Neural cell (in vitro differentiated cells): ENCODE results near the gene MAD1L1. TPM values are rescaled to one million over a fixed set of nuclear protein-coding genes. Genes with fewer than 3 reads are reported as not detected.

ENCODE experiments used
- H2AFZ ChIP-seq: fragments of 200-600, 300-800 bp; sonication (generic), shearing (Covaris generic); 2 replicates; pipeline ENCODE4 v1.6.0; 2014; ENCODE audit warnings: low read depth, mild to moderate bottlenecking, antibody characterized with exemption, low read length, moderate library complexity
- H3F3A ChIP-seq: fragments of 200-600 bp; shearing (Covaris generic); 2 replicates; pipeline ENCODE4 v1.6.1; 2016; ENCODE audit warnings: mild to moderate bottlenecking, moderate library complexity, mixed read lengths, antibody characterized with exemption, low read length; ENCODE audit not compliant: insufficient read depth, poor library complexity, severe bottlenecking
- H3K27ac ChIP-seq: fragments of 200-600, 300-800 bp; sonication (generic), shearing (Covaris generic); 2 replicates; pipeline ENCODE4 v1.5.1; 2014; ENCODE audit warnings: mild to moderate bottlenecking, low read length, moderate library complexity
- H3K27me3 ChIP-seq: fragments of 300-800, 200-600 bp; sonication (generic), shearing (Covaris generic); 2 replicates; pipeline ENCODE4 v1.6.0; 2014; ENCODE audit warnings: mild to moderate bottlenecking, low read depth, low read length, moderate library complexity; ENCODE audit not compliant: insufficient read depth
- H3K36me3 ChIP-seq: fragments of 300-800, 200-600 bp; sonication (generic), shearing (Covaris generic); 2 replicates; pipeline ENCODE4 v1.5.1; 2014; ENCODE audit warnings: mild to moderate bottlenecking, antibody characterized with exemption, low read length, moderate library complexity; ENCODE audit not compliant: insufficient read depth
- H3K4me2 ChIP-seq: fragments of 300-800, 200-600 bp; sonication (generic), shearing (Covaris generic); 2 replicates; pipeline ENCODE4 v1.6.0; 2014; ENCODE audit warnings: mild to moderate bottlenecking, low read length
- H3K4me3 ChIP-seq: fragments of 300-800, 200-600 bp; sonication (generic), shearing (Covaris generic); 2 replicates; pipeline ENCODE4 v1.5.1; 2014; ENCODE audit warnings: mild to moderate bottlenecking, low read length, moderate library complexity
- H3K79me2 ChIP-seq: fragments of 200-600 bp; shearing (Covaris generic); replicated peaks from 2 replicates; pipeline ENCODE4 v1.6.0; 2014; ENCODE audit warnings: mild to moderate bottlenecking, low read length, moderate library complexity; ENCODE audit not compliant: insufficient read depth
- H3K9ac ChIP-seq: fragments of 300-800, 200-600 bp; sonication (generic), shearing (Covaris generic); 2 replicates; pipeline ENCODE4 v1.6.1; 2016; ENCODE audit warnings: mild to moderate bottlenecking, low read length, mixed read lengths
- H3K9me2 ChIP-seq: fragments of 200-600 bp; shearing (Covaris generic); 2 replicates; pipeline ENCODE4 v1.6.1; 2016; ENCODE audit warnings: mild to moderate bottlenecking, low read length, mixed read lengths; ENCODE audit not compliant: insufficient read depth
- H3K9me3 ChIP-seq: fragments of 200-600, 300-800 bp; sonication (generic), shearing (Covaris generic); 2 replicates; pipeline ENCODE4 v1.6.1; 2016; ENCODE audit warnings: mild to moderate bottlenecking, mixed run types, low read length, moderate library complexity, mixed read lengths
- H4K20me1 ChIP-seq: fragments of 200-600 bp; shearing (Covaris generic); 2 replicates; pipeline ENCODE4 v1.6.1; 2016; ENCODE audit warnings: mild to moderate bottlenecking, mixed run types; ENCODE audit not compliant: insufficient read depth
- CTCF ChIP-seq: fragments of 450-650 bp; IDR thresholded peaks from 2 replicates; pipeline ENCODE4 v1.5.1; 2014; ENCODE audit warnings: antibody characterized with exemption, mild to moderate bottlenecking, moderate library complexity; ENCODE audit not compliant: poor library complexity, severe bottlenecking
- EP300 ChIP-seq: fragments of 450-650 bp; conservative IDR thresholded peaks from 2 replicates; pipeline ENCODE4 v1.6.1; 2014; ENCODE audit warnings: antibody characterized with exemption, mild to moderate bottlenecking, moderate library complexity; ENCODE audit not compliant: poor library complexity, severe bottlenecking
- EZH2 ChIP-seq: fragments of 200-600, 300-800 bp; shearing (Covaris generic), sonication (generic); IDR thresholded peaks from 2 replicates; pipeline ENCODE4 v1.6.1; 2014; ENCODE audit warnings: antibody characterized with exemption, low read length, borderline replicate concordance, mild to moderate bottlenecking; ENCODE audit not compliant: insufficient read depth, poor library complexity, severe bottlenecking
- MXI1 ChIP-seq: fragments of 450-650 bp; conservative IDR thresholded peaks from 2 replicates; pipeline ENCODE4 v1.6.1; 2014; ENCODE audit warnings: antibody characterized with exemption, mild to moderate bottlenecking; ENCODE audit not compliant: poor library complexity, severe bottlenecking
- POLR2AphosphoS5 ChIP-seq: IDR thresholded peaks from 2 replicates; pipeline ENCODE4 v1.6.1; 2012
- RAD21 ChIP-seq: fragments of 450-650 bp; conservative IDR thresholded peaks from 2 replicates; pipeline ENCODE4 v1.6.1; 2014; ENCODE audit warnings: antibody characterized with exemption, mild to moderate bottlenecking, moderate library complexity
- REST ChIP-seq: IDR thresholded peaks from 2 replicates; pipeline ENCODE4 v1.6.1; 2012; ENCODE audit warnings: borderline replicate concordance
- SMC3 ChIP-seq: fragments of 450-650 bp; conservative IDR thresholded peaks from 2 replicates; pipeline ENCODE4 v1.6.1; 2014; ENCODE audit warnings: antibody characterized with exemption, mild to moderate bottlenecking, moderate library complexity; ENCODE audit not compliant: poor library complexity
- TAF1 ChIP-seq: IDR thresholded peaks from 2 replicates; pipeline ENCODE4 v1.6.1; 2012; ENCODE audit warnings: low read depth
- polyA plus RNA-seq: library from polyadenylated mRNA; depleted of rRNA; stranded (reverse); fragments of >200 nt; gene quantifications from 2 replicates; pipeline ENCODE4 v1.2.3, GENCODE V29; 2014

The MAD1L1 gene
- polyA plus RNA-seq, 1 donor from 2014 or later = 31.4 TPM

DNA sequence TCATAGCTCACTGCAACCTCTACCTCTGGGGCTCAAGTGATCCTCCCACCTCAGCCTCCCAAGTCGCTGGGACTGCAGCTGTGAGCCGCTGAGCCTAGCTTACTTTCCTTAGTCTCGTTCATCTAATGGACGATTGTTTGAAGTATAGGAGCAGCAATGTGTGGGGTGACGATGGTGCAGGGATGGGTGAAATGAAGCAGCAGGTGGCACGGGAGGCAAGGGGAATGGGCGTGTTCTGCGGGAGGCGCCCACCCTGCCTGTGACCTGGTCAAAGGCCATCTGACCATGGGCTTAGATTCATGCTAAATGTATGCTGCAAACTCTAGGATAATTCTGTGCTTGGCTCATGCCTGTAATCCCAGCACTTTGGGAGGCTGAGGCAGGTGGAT lies 210.7 kb downstream of the MAD1L1 start:
- H3K9me3 ChIP-seq = peaks cover 9% of the 10 kb centered on the region
- H3K27me3 ChIP-seq = no peaks in the 10 kb centered on the region
- TF ChIP-seq EZH2 (no peak), REST (no peak), RAD21 (no peak), CTCF (no peak)
- no peak overlapping the region for H3K4me3 ChIP-seq
- H2AFZ ChIP-seq = no peak overlapping the region
- H3K9me2 ChIP-seq = no peaks in the 10 kb centered on the region
- no peaks in the 10 kb centered on the region for H3K36me3 ChIP-seq
- H3K79me2 ChIP-seq = no peaks in the 10 kb centered on the region
- no peak overlapping the region for H3K27ac ChIP-seq
- H4K20me1 ChIP-seq = no peaks in the 10 kb centered on the region
- no peak overlapping the region for H3K9ac ChIP-seq
- H3F3A ChIP-seq = no peaks in the 10 kb centered on the region
- H3K4me2 ChIP-seq = no peak overlapping the region

DNA sequence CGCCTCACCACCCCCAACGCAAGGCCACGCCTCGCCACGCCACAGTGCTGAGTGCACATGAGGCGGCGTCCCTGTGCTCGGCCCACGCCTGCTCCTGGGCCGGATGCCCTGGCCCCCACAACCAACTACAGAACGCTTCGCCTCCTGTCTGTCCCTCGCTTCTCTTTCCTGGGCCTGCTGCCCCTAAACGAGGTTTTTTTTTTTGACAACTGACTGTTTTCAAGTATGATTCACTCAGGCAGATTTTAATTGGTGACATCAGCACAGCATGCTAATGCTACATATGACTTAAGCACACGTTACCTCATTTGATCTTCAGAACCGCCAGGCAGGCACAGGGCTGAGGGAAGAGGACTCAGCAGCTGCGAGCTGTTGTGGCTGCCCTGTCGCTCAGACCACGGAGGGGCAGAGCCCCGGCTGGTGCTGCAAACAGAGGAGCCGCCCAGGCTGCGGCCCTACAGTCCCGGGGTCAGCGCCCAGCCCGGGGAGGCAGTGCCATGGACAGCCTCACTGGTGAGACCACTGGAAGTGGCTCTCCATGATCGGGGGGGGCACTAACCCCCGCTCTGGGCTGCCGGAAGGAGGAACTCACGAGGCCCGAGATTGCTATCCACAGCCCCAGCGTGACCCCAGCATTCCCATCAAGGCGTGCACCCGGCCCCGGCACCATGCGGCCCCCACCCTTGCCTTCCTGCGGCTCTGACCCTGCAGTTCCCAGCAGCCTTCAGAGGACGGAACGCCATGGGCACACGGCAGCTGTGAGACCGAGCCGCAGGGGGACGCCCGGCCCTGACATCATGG lies 212.8 kb downstream of the MAD1L1 start:
- no peaks in the 10 kb centered on the region for H3F3A ChIP-seq
- no peaks in the 10 kb centered on the region for H3K9me2 ChIP-seq
- H4K20me1 ChIP-seq = no peaks in the 10 kb centered on the region
- H3K79me2 ChIP-seq = no peaks in the 10 kb centered on the region
- no peak overlapping the region for H3K4me2 ChIP-seq
- H2AFZ ChIP-seq = no peak overlapping the region
- no peaks in the 10 kb centered on the region for H3K27me3 ChIP-seq
- H3K27ac ChIP-seq = no peak overlapping the region
- H3K9me3 ChIP-seq = peaks cover 9% of the 10 kb centered on the region
- H3K9ac ChIP-seq = no peak overlapping the region
- H3K36me3 ChIP-seq = no peaks in the 10 kb centered on the region
- no peak overlapping the region for H3K4me3 ChIP-seq
- TF ChIP-seq EP300 = no peak

DNA sequence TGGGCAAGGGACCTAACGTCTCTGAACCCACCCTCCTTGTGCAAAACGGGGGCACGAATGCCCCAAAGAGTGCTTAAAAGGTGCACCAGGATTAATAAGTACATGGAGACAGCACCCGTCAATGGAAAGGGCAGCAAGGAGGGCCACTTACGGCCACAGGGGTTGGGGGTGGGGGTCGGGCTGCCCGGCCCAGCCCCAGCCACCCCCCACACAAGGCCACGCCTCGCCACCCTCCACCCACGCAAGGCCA lies 213.4 kb downstream of the MAD1L1 start:
- H3F3A ChIP-seq = no peaks in the 10 kb centered on the region
- no peaks in the 10 kb centered on the region for H3K36me3 ChIP-seq
- no peaks in the 10 kb centered on the region for H3K79me2 ChIP-seq
- H2AFZ ChIP-seq = no peak overlapping the region
- no peak overlapping the region for H3K4me2 ChIP-seq
- H3K27me3 ChIP-seq = no peaks in the 10 kb centered on the region
- H3K27ac ChIP-seq = no peak overlapping the region
- no peaks in the 10 kb centered on the region for H4K20me1 ChIP-seq
- H3K9ac ChIP-seq = no peak overlapping the region
- H3K9me2 ChIP-seq = no peaks in the 10 kb centered on the region
- TF ChIP-seq EP300 (no peak), EZH2 (no peak), SMC3 (no peak), CTCF (no peak), MXI1 (no peak), RAD21 (no peak), TAF1 (no peak), POLR2AphosphoS5 (no peak), REST (no peak)
- no peak overlapping the region for H3K4me3 ChIP-seq
- peaks cover 4% of the 10 kb centered on the region for H3K9me3 ChIP-seq
